AG09309 (cell line): ENCODE data around the gene ACAN.
"Not testable (repeated sequence)": the region's sequence is repeated elsewhere in the genome, so short reads cannot be mapped to it uniquely, and the experiment has no call there.

Source experiments
- DNase-seq: peaks from one replicate; pipeline ENCODE4 v3.0.0-alpha.2; 2010; ENCODE audit warnings: low read depth
- H3K4me3 ChIP-seq: 2 replicates; pipeline ENCODE4 v1.5.1; 2011; ENCODE audit warnings: mild to moderate bottlenecking, low read depth, low read length, moderate library complexity; ENCODE audit not compliant: control insufficient read depth
- CTCF ChIP-seq: IDR thresholded peaks from 2 replicates; pipeline ENCODE4 v1.5.1; 2011; ENCODE audit warnings: mild to moderate bottlenecking, low read depth, low read length, inconsistent platforms; ENCODE audit not compliant: insufficient read depth, control insufficient read depth; ENCODE audit errors: missing control alignments

ACAN gene

GRCh38 chr15:88920186-88920891, 117.1 kb downstream of the ACAN start:
- no peak overlapping the region for H3K4me3 ChIP-seq
- peak; percentile 51 for DNase-seq
- no peak for TF ChIP-seq CTCF

- peak; percentile 55 for DNase-seq
- H3K4me3 ChIP-seq: not testable (repeated sequence)
Observed at GRCh38 chr15:88920892-88921435, 117.7 kb downstream of the ACAN start.
